ENCODE measurements around the gene S100A2. TPM values are rescaled to one million over a fixed set of nuclear protein-coding genes. Genes with fewer than 3 reads are reported as not detected.
A peak's percentile ranks its signal among the peaks of the same experiment; 100 is the strongest.

The S100A2 gene
- total RNA-seq, 1 experiment from 2014 or later, result 147 TPM

GRCh38 chr1:153598309-153599172 lies 32.9 kb upstream of the S100A2 start:
- no peaks in the 10 kb centered on the region for H3K79me2 ChIP-seq (ENCODE audit: low read depth)
- BruUV-seq (replicated peaks), result no TSS peak
- H3K4me2 ChIP-seq, result no peak overlapping the region
- intact Hi-C loops (cut with micrococcal nuclease; ENCODE audit: unreplicated experiment), result no loop called here
- H2AFZ ChIP-seq, result no peak overlapping the region
- POLR2A ChIA-PET (ENCODE audit: unreplicated experiment), result interaction anchor here (0.9 kb wide), 1 partner anchor 14 kb away, joined by 4 read pairs; the partner anchor contains the start of gene S100A16
- peaks cover 34% of the 10 kb centered on the region for H3K4me1 ChIP-seq (replicated peaks; ENCODE audit: insufficient read depth)
- 0 out of 2 replicates have a peak, but pooled peaks cover 3% of the 10 kb centered on the region for H3K36me3 ChIP-seq (ENCODE audit: low read depth)
- no peak for DNase-seq
- no peaks in the 10 kb centered on the region for H3K9me2 ChIP-seq (ENCODE audit: insufficient read depth)
- no peaks in the 10 kb centered on the region for H3K9me3 ChIP-seq (ENCODE audit: insufficient read depth, low read depth)
- no peaks in the 10 kb centered on the region for H3K27me3 ChIP-seq (ENCODE audit: insufficient read depth, low read depth)
- H3F3A ChIP-seq (ENCODE audit: insufficient read depth, low read depth), result peaks cover 38% of the 10 kb centered on the region; the same call in 1 of the 2 replicates
- TF ChIP-seq CTCF (conservative IDR thresholded peaks at IDR 0.05) (no peak), EZH2 (IDR thresholded peaks at IDR 0.05; ENCODE audit: low read depth) (no peak)
- H4K20me1 ChIP-seq (ENCODE audit: insufficient read depth), result no peaks in the 10 kb centered on the region
- H3K27ac ChIP-seq, result no peak overlapping the region
- H3K4me3 ChIP-seq, result no peak overlapping the region
- CTCF ChIA-PET, result no interaction called here

GRCh38 chr1:153597206-153597605 lies 31.6 kb upstream of the S100A2 start:
- Histone ChIP-seq H3K9me2 (ENCODE audit: insufficient read depth) (no peaks in the 10 kb centered on the region), H3K27ac (peak overlapping the region; percentile 2; the same call in 1 of the 2 replicates), H3K4me2 (no peak overlapping the region), H3K4me1 (replicated peaks; ENCODE audit: insufficient read depth) (peaks cover 30% of the 10 kb centered on the region), H3K27me3 (ENCODE audit: insufficient read depth, low read depth) (no peaks in the 10 kb centered on the region), H3K36me3 (ENCODE audit: low read depth) (0 out of 2 replicates have a peak, but pooled peaks cover 3% of the 10 kb centered on the region), H3K4me3 (no peak overlapping the region), H3F3A (ENCODE audit: insufficient read depth, low read depth) (peaks cover 43% of the 10 kb centered on the region; the same call in 1 of the 2 replicates), H3K9me3 (ENCODE audit: insufficient read depth, low read depth) (no peaks in the 10 kb centered on the region), H2AFZ (no peak overlapping the region), H4K20me1 (ENCODE audit: insufficient read depth) (no peaks in the 10 kb centered on the region), H3K79me2 (ENCODE audit: low read depth) (no peaks in the 10 kb centered on the region)
- peak in 1 of 2 experiments; percentile 68 for DNase-seq
- intact Hi-C loops (cut with micrococcal nuclease; ENCODE audit: unreplicated experiment), result no loop called here
- ChIA-PET CTCF (no interaction called here), POLR2A (ENCODE audit: unreplicated experiment) (no interaction called here)
- BruUV-seq (replicated peaks), result no TSS peak
- TF ChIP-seq CTCF (conservative IDR thresholded peaks at IDR 0.05), result no peak
- TF ChIP-seq EZH2 (IDR thresholded peaks at IDR 0.05; ENCODE audit: low read depth), result no peak

GRCh38 chr1:153592748-153593147 lies 27.1 kb upstream of the S100A2 start:
- no peak overlapping the region for H3K27ac ChIP-seq
- H3K79me2 ChIP-seq (ENCODE audit: low read depth), result no peaks in the 10 kb centered on the region
- peaks cover 25% of the 10 kb centered on the region; the same call in 1 of the 2 replicates for H3F3A ChIP-seq (ENCODE audit: insufficient read depth, low read depth)
- POLR2A ChIA-PET (ENCODE audit: unreplicated experiment), result interaction anchor here (0.6 kb wide), 1 partner anchor 23 kb away, joined by 4 read pairs; the partner anchor contains the start of gene S100A14
- no peak for DNase-seq
- intact Hi-C loops (cut with micrococcal nuclease; ENCODE audit: unreplicated experiment), result no loop called here
- CTCF ChIA-PET, result no interaction called here
- no TSS peak for BruUV-seq (replicated peaks)
- no peaks in the 10 kb centered on the region for H3K27me3 ChIP-seq (ENCODE audit: insufficient read depth, low read depth)
- no peaks in the 10 kb centered on the region for H4K20me1 ChIP-seq (ENCODE audit: insufficient read depth)
- peaks cover 18% of the 10 kb centered on the region for H3K4me1 ChIP-seq (replicated peaks; ENCODE audit: insufficient read depth)
- H3K36me3 ChIP-seq (ENCODE audit: low read depth), result no peaks in the 10 kb centered on the region
- no peaks in the 10 kb centered on the region for H3K9me2 ChIP-seq (ENCODE audit: insufficient read depth)
- H3K4me3 ChIP-seq, result no peak overlapping the region
- H3K9me3 ChIP-seq (ENCODE audit: insufficient read depth, low read depth), result no peaks in the 10 kb centered on the region
- no peak overlapping the region for H3K4me2 ChIP-seq
- no peak overlapping the region for H2AFZ ChIP-seq
- TF ChIP-seq EZH2 (IDR thresholded peaks at IDR 0.05; ENCODE audit: low read depth) (no peak), CTCF (conservative IDR thresholded peaks at IDR 0.05) (no peak)

Data from PC-9 (cell line).